Superior temporal gyrus (tissue), 1 donor: ENCODE measurements around the gene SPIRE2.
"Not testable (repeated sequence)": the region's sequence is repeated elsewhere in the genome, so short reads cannot be mapped to it uniquely, and the experiment has no call there.

ENCODE experiments used
- DNase-seq: peaks from one replicate; pipeline ENCODE4 v3.0.0-alpha.2; 2016; ENCODE audit errors: extremely low spot score

Gene SPIRE2, protein sequence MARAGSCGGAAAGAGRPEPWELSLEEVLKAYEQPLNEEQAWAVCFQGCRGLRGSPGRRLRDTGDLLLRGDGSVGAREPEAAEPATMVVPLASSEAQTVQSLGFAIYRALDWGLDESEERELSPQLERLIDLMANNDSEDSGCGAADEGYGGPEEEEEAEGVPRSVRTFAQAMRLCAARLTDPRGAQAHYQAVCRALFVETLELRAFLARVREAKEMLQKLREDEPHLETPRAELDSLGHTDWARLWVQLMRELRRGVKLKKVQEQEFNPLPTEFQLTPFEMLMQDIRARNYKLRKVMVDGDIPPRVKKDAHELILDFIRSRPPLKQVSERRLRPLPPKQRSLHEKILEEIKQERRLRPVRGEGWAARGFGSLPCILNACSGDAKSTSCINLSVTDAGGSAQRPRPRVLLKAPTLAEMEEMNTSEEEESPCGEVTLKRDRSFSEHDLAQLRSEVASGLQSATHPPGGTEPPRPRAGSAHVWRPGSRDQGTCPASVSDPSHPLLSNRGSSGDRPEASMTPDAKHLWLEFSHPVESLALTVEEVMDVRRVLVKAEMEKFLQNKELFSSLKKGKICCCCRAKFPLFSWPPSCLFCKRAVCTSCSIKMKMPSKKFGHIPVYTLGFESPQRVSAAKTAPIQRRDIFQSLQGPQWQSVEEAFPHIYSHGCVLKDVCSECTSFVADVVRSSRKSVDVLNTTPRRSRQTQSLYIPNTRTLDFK

DNA sequence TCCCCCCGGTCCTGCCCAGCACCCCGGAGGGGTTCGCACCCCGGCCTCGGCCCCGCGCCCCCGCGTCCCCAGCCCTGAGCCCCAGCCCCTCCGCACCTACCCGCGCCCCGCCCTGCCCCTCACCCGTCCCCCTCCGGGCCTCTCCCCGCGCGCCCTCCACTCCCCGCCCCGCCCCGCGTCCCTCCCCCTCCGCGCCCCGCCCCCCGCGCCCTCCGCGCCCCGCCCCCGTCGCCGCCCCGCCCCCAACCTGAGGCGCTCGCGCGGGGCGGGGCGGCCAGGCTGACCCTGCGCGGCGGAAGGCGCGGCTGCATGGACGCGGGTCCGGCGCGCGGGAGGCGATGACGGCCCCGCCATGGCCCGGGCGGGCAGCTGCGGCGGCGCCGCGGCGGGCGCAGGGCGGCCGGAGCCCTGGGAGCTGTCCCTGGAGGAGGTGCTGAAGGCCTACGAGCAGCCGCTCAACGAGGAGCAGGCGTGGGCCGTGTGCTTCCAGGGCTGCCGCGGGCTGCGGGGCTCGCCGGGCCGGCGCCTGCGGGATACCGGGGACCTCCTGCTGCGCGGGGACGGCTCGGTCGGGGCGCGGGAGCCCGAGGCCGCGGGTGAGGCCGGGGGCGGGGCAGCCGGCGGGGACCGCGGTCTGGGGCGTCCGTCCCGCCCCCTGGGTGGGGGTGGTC is at the start of gene SPIRE2:
Gene SPIRE2 (plus strand): TSS at position 277 of the 671 bp plus-strand sequence. CDS start 76 bp downstream, at position 353.
- DNase-seq, result peak; percentile 42

GRCh38 chr16:89779231-89779908 is 48.9 kb upstream of the SPIRE2 start:
- peak; percentile 22 for DNase-seq

DNA sequence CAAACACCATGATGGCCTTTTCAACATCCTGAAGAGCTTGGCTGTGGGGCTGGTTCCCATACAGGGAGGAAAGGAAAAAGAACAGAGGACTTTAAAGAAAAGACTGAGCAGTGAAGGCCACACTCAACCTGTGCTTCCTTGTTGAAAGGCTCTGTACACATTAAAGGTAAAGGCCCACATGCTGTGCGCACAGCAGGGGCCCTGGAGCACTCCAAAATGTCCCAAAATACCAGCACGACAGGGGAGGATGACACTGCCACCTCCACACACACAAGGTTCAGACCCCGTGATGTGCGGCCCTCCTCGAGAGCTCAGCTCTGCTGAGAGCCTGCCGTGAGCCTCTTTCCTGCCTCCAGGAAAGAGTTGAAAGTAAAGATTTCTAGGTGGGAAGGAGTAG is 48.4 kb upstream of the SPIRE2 start:
- no peak for DNase-seq

DNA sequence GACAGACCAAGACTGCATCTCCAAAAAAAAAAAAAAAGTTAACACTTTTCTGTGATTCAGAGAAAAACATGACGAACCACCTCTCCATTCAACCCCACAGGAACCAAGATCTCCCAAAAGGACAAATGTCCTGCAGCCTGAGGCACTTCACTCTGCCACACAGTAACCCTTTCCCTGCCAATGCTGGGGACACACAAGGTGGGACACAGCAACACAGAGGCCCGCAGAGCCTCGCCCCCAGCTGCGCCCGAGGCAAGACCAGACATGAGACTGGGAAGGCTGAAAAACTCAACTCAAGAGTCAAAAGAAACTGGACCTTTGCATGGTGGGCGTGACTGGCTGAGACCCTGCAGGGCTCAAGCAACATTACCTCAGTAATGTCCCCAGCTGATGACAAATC is 45.8 kb upstream of the SPIRE2 start:
- DNase-seq, result no peak

DNA sequence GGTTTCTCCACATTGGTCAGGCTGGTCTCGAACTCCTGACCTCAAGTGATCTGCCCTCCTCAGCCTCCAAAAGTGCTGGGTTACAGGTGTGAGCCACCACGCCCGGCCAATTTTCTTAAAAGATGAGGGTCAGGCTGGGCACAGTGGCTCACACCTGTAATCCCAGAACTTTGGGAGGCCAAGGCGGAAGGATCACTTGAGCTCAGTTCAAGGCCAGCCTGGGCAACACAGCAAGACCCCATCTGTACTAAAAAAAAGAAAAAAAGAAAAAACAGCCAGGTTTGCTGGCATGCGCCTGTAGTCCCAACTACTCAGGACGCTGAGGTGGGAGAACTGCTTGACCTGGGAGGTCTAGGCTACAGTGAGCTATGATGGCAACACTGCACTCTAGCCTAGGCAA is 44.3 kb upstream of the SPIRE2 start:
- DNase-seq, result not testable (repeated sequence)

DNA sequence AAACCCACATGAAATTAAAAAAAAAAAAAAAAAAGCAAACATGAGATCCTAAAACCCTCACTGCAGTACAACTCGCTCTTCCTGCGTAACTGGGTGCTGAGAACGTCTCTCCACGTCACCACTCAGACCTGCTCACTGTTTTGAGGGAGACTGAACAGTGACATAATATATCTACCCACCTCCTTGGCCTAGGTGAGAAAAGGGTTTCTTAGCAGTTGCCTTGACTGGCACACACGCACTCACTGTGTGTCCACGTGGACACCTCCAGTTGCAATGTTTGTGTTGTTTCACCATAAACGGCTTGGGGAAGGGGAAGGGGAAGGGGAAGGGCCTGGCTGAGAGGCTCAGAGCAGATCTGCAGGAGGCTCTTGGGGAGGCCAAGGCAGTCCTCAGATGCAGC is 43.9 kb upstream of the SPIRE2 start:
- DNase-seq, result no peak

GRCh38 chr16:89785523-89786155 is 42.6 kb upstream of the SPIRE2 start:
- DNase-seq, result no peak

DNA sequence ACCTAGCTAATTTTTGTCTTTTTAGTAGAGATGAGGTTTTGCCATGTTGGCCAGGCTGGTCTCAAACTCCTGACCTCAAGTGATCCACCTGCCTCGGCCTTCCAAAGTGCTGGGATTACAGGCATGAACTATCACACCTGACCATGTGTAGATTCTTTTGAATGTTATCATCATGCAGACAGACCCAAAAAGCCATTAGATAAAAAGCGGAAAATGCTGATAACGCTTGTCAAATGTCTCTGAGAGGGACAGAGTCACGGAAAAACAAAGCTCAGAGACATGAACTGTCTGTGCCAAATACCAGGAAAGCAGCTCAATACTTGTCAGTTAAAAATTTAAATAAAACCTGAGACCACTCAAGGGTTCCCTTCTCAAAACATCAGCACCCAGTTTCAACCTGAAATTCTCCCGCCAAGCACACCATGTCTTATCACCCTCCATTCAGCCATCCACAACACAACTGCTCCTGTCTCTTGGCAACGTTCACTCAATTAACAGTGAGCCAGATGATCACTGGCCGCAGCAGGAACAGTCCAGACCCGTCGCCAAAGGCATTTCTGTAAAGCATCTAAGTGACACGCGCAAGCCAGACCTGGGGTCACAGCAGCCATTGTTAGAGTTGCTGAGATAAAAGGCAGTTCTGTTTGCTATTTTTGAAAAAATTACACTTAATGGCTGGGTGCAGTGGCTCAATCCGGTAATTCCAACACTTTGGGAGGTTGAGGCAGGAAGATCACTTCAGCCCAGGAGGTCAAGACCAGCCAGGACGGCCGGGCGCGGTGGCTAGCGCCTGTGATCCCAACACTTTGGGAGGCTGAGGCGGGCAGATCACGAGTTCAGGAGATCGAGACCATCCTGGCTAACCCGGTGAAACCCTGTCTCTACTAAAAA is 41.6 kb upstream of the SPIRE2 start:
- DNase-seq, result no peak

GRCh38 chr16:89787365-89787805 is 40.9 kb upstream of the SPIRE2 start:
- no peak for DNase-seq

DNA sequence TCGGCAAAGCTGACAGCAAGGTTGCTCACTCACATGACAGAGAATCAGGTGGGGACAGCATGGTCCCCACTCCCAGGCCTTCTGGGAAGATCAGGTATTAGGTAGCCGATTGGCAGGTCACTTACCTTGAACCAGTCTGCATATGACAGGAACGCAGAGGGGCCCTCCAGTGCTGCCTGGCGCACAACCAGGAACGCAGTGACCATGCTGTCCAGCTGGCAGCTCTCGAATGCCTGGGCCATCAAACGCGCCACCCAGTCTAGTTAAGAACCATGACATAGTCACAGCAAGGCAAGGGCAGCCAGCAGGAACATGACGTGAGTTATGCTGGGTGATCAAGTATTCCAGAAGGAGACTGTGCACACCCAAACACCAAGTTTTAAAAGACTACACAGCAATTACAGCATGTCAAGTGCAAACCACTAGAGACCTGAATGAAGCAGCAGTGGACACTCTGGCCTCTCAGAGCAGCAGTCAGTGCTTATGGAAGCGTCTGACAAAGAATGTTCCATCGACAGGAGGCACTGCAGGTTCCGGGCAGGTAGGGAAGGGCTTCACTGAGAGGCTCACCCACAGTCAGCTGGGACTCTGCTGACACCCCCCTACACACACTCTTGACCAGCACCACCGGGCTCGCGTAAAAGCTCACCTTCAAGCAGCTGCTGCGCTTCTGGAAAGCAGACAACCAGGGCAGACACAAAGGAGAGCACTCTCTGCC is 36.8 kb upstream of the SPIRE2 start:
- no peak for DNase-seq

- peak; percentile 74 for DNase-seq
Observed at GRCh38 chr16:89793092-89793491, 35.2 kb upstream of the SPIRE2 start.

- DNase-seq, result no peak
Observed at GRCh38 chr16:89793955-89794354, 34.3 kb upstream of the SPIRE2 start.

DNA sequence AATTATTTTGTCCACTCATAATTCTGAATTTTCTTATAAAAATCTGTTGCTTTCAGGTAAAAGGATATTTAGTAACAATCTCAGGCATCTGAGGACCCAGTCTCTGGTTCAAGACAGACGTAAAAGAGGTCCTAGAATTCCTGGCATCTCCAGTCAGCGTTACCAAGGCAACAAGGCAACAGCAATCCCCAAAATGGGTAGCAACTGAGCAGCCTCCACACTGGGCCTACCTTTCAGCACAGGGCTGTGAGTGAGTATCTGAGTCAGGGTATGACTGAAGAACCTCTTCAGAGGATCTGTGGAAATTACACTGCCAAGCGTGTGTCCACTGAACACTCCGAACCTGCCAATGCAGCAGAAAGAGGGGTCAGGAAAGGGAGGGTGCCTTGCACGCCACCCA is 32.6 kb upstream of the SPIRE2 start:
- no peak for DNase-seq

- DNase-seq, result no peak
Observed at GRCh38 chr16:89796104-89796503, 32.2 kb upstream of the SPIRE2 start.

DNA sequence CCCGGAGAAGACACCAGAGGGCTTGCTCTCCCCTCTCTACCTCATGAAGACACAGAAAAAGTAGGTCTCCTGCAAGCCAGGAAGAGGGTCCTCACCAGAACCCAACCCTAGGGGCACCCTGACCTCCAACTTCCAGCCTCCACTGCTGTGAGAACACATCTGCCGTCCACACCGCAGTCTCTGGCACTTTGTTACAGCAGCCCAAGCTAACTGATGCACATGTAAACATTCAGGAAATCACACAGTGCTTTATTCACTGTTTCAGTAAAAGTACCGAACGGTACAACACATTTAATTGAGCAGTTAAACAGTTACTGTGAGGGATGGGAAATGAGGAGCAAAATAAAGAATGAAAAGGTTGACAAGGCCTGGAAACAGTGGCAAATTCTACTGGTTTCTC is 30.1 kb upstream of the SPIRE2 start:
- no peak for DNase-seq

- no peak for DNase-seq
Observed at GRCh38 chr16:89798832-89799370, 29.4 kb upstream of the SPIRE2 start.

- DNase-seq, result no peak
Observed at GRCh38 chr16:89801800-89802199, 26.5 kb upstream of the SPIRE2 start.

- DNase-seq, result no peak
Observed at GRCh38 chr16:89805136-89805905, 23.0 kb upstream of the SPIRE2 start.
